Activated CD8-positive, alpha-beta memory T cell treated with anti-CD3 and anti-CD28 coated beads, Interleukin-2, amount 50 U/mL, for 24 hours (primary cell): ENCODE results near the gene AIF1L.

Experiments used
- DNase-seq: peaks from one replicate; pipeline ENCODE4 v3.0.0-alpha.2; 2020; ENCODE audit errors: extremely low read depth

Gene AIF1L

DNA sequence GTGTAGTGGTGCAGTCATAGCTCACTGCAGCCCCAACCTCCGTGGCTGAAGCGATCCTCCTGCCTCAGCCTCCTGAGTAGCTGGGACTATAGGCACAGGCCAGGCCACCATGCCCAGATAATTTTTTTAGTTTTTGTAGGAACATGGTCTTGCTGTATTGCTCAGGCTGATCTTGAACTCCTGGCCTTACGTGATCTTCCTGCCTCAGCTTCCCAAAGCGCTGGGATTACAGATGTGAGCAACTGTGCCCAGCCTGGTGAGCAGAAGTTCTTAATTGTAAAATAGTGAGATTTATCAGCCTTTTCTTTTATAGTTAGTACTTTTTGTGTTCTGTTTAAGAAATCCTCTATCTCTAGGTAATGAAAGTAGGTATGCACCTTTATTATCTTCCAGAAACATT lies 71.6 kb downstream of the AIF1L start:
- no peak for DNase-seq

DNA sequence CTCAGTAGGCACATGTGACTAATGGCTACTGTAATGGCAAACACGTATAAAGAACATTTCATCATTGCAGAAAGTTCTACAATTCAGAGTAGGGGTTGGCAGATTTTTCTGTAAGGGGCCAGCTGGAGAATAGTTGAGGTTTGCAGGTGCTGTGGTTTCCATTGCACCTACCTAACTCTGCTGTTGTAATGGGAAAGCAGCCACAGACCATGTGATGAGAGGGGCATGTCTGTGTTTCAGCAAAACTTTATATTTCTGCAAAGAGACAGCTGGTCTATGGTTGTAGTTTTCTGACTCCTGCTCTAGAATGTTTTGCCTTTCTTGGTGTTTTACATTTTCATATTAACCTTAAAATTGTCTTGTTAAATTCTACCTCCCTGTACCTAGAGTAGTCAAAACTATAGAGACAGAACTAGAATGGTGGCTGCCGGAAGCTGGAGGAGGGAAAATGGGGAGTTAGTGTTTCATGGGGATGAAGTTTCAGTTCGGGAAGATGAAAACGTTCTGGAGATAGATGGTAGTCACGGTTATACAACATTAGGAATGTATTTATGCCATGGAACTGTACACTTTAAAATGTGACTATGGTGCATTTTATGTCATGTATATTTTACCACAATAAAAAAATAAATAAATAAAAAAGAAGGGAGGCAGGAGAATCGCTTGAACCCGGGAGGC lies 73.4 kb downstream of the AIF1L start:
- DNase-seq = no peak
